Heart left ventricle (tissue), 16 donors: ENCODE results near the gene MAP2K4. TPM values are rescaled to one million over a fixed set of nuclear protein-coding genes. Genes with fewer than 3 reads are reported as not detected.

Experiments used
- ATAC-seq, 4 donors: fragments of 200-7000 bp; cut with Tn5 transposase; one replicate each; pipeline ENCODE4 v1.9.1; 2020 to 2022; ENCODE audit warnings: moderate library complexity in 4 of 4, mild to moderate bottlenecking in 3 of 4, moderate number of reproducible peaks in 1 of 4
- DNase-seq, 5 donors: peaks; one replicate each; pipeline ENCODE4 v3.0.0-alpha.2; 2020
- H3K27ac ChIP-seq, 12 donors: fragments of 200-600 bp; sonication (generic) in 4 of 12; one replicate each; pipeline versions ENCODE4 v1.5.0 to v1.8.0; 2016 to 2022; ENCODE audit warnings: mild to moderate bottlenecking in 2 of 12
- H3K27me3 ChIP-seq, 9 donors: fragments of 200-600 bp; sonication (generic) in 2 of 9; one replicate each; pipeline versions ENCODE4 v1.5.1 to v1.8.0; 2016 to 2022; ENCODE audit warnings: mild to moderate bottlenecking in 3 of 9
- H3K36me3 ChIP-seq, 9 donors: fragments of 200-600 bp; sonication (generic) in 2 of 9; one replicate each; pipeline versions ENCODE4 v1.5.0 to v1.8.0; 2018 to 2022; ENCODE audit warnings: mild to moderate bottlenecking in 2 of 9
- H3K4me1 ChIP-seq, 12 donors: fragments of 200-600 bp; sonication (generic) in 4 of 12; one replicate each; pipeline versions ENCODE4 v1.5.0 to v1.8.0; 2016 to 2022; ENCODE audit warnings: mild to moderate bottlenecking in 3 of 12
- H3K4me3 ChIP-seq, 12 donors: fragments of 200-600 bp; sonication (generic) in 4 of 12; one replicate each; pipeline versions ENCODE4 v1.5.0 to v1.8.0; 2017 to 2022; ENCODE audit warnings: mild to moderate bottlenecking in 9 of 12, moderate library complexity in 4 of 12
- H3K9me3 ChIP-seq, 12 donors: fragments of 200-600 bp; sonication (generic) in 4 of 12; one replicate each; pipeline versions ENCODE4 v1.5.0 to v1.8.0; 2016 to 2022; ENCODE audit warnings: mild to moderate bottlenecking in 1 of 12
- CTCF ChIP-seq, 12 donors: fragments of 200-600 bp; sonication (generic) in 4 of 12; IDR thresholded peaks; one replicate each; pipeline versions ENCODE4 v1.5.0 to v1.8.0; 2018 to 2022; ENCODE audit warnings: antibody characterized with exemption in 12 of 12, mild to moderate bottlenecking in 5 of 12
- POLR2A ChIP-seq, 2 donors: fragments of 450-650 bp; IDR thresholded peaks; one replicate each; pipeline ENCODE4 v1.6.1; 2017; ENCODE audit warnings: antibody characterized with exemption in 2 of 2, mild to moderate bottlenecking in 2 of 2, moderate library complexity in 2 of 2
- WGBS, 4 donors: extraction: QIAGEN DNeasy Blood & Tissue Kit in 2 of 4; methylation state at CpG; one replicate each; pipeline versions ENCODE4 v1.1.5 to v1.1.7; 2013 to 2018; 5-methylcytosine and 5-hydroxymethylcytosine counted together
- intact Hi-C, 10 donors: fragments of 100-400 bp; cut with DNase I; formaldehyde crosslinking; loops; one replicate each; pipeline versions ENCODE4 v1.11.1 to v1.14.2; 2022
- polyA plus RNA-seq, 2 donors: library from polyadenylated mRNA; stranded (reverse); fragments of 200-250 nt; gene quantifications; one replicate each; pipeline ENCODE4 v1.2.3, GENCODE V29; 2013
- total RNA-seq, 9 donors: library from RNA; depleted of rRNA in 2 of 9; stranded (reverse); fragments of >200 nt in 2 of 9; fragmentation: NEBNext Ultra II Directional in 3 of 9; extraction: Animal tissue kit (Norgen Biotek cat#: 25700) in 3 of 9; gene quantifications; one replicate each; pipeline versions ENCODE4 v1.1.0 to v1.2.4, GENCODE V29; 2016 to 2023
- donor health status: ischemic (EF 13 %, LVEDD 7.1; RV severe dilation, severe dysfunction).
- donor health status: healthy with polysubstance abuse.
- donor health status: DM: no; HTN: yes; CAD: no.
- donor health status: DM: no; HTN: no; CAD: no.
- donor health status: ischemic (EF 25% LVEDD 6.9; RV normal size, moderate dysfunction).
- donor health status: ischemic (EF 25% LVEDD 5.7; RV mildly dilated, moderate dysfunction).
- donor health status: healthy.
- donor health status: DM: yes; HTN: yes; CAD: no.
- donor health status: ischemic (EF 35%, LVEDD 5.7; RV mildly dilated, moderate dysfunction).
- donor health status: nonischemic (EF 11% LVEDD 7.7; RV severe dilation, severe dysfunction).
- donor health status: DM: yes; HTN: yes; CAD: no.
- donor health status: PGD.
- donor health status: ischemic (EF 29% LVEDD 5.4; RV normal size, mild dysfunction).
- donor health status: nonischemic (EF 23%, LVEDD 6.1; RV moderate dilation, normal function).

MAP2K4 gene
- total and polyA plus RNA-seq, 11 donors, result 7.9 to 37.5 (median 32.5) TPM

- Histone ChIP-seq H3K9me3 (no peaks in the 10 kb centered on the region), H3K27ac (no peak overlapping the region), H3K27me3 (no peaks in the 10 kb centered on the region), H3K36me3 (peaks cover 0 to 56% (median 47%) of the 10 kb centered on the region in 9 donors), H3K4me1 (peaks cover 0 to 18% (median 9%) of the 10 kb centered on the region in 12 donors), H3K4me3 (no peak overlapping the region)
- DNase-seq, result no peak
- 67 to 69% (median 68%) methylated on average over 4 of the region's 4 CpGs for WGBS, 4 donors
- TF ChIP-seq CTCF (IDR thresholded peaks at IDR 0.05) (no peak), POLR2A (IDR thresholded peaks at IDR 0.05) (no peak)
- intact Hi-C loops, result no loop called here
- ATAC-seq, result no peak
Measured at GRCh38 chr17:11991461-11991860, 29.2 kb upstream of the MAP2K4 start.

GRCh38 chr17:11996722-11997146 is 23.9 kb upstream of the MAP2K4 start:
- H3K4me1 ChIP-seq, result peaks cover 0 to 19% (median 9%) of the 10 kb centered on the region in 12 donors
- TF ChIP-seq CTCF (IDR thresholded peaks at IDR 0.05) (peak in 1 of 12 donors; percentile 26), POLR2A (IDR thresholded peaks at IDR 0.05) (no peak)
- intact Hi-C loops, result loop anchor here in 2 of 10 donors (1.0 to 2.0 kb wide), 2 partner anchors 24 kb away; partner anchors contain the start of gene MAP2K4 (in 2 of the 2)
- ATAC-seq, result peak in 3 of 4 donors; percentile 9 to 33 (median 30)
- no peaks in the 10 kb centered on the region for H3K27me3 ChIP-seq
- H3K36me3 ChIP-seq, result peaks cover 0 to 14% (median 9%) of the 10 kb centered on the region in 9 donors
- WGBS, 4 donors, result 0 to 1% (median 1%) methylated on average over 12 to 14 of the region's 14 CpGs
- peak overlapping the region; percentile 63 to 97 (median 89) for H3K4me3 ChIP-seq
- no peak for DNase-seq
- H3K27ac ChIP-seq, result peak overlapping the region; percentile 51 to 96 (median 90)
- no peaks in the 10 kb centered on the region for H3K9me3 ChIP-seq

GRCh38 chr17:11997147-11997971 is 23.3 kb upstream of the MAP2K4 start, which contains the start of gene ZNF18:
ZNF18 (minus strand) TSS chr17:11997475; CDS start chr17:11992829, 4,646 bp downstream.
- intact Hi-C loops, result loop anchor here in 2 of 10 donors (1.0 to 2.0 kb wide), 2 partner anchors 23 kb away; partner anchors contain the start of gene MAP2K4 (in 2 of the 2)
- peak within 1 kb of the TSS; percentile 51 to 96 (median 90) for H3K27ac ChIP-seq
- peak within 1 kb of the TSS; percentile 63 to 97 (median 89) for H3K4me3 ChIP-seq
- no peaks in the 10 kb centered on the region for H3K9me3 ChIP-seq
- peaks cover 0 to 8% (median 3%) of the 10 kb centered on the region in 9 donors for H3K36me3 ChIP-seq
- peak in 4 of 12 donors; percentile 13 to 32 (median 24) for TF ChIP-seq CTCF (IDR thresholded peaks at IDR 0.05)
- TF ChIP-seq POLR2A (IDR thresholded peaks at IDR 0.05), result peak; percentile 55 to 98
- peaks cover 0 to 19% (median 9%) of the 10 kb centered on the region in 12 donors for H3K4me1 ChIP-seq
- peak; percentile 97 to 99 (median 98) for DNase-seq
- peak; percentile 99 to 100 (median 100) for ATAC-seq
- no peaks in the 10 kb centered on the region for H3K27me3 ChIP-seq
- WGBS, 4 donors, result 1% methylated on average over 56 to 74 of the region's 74 CpGs

GRCh38 chr17:11997972-11998233 is 22.8 kb upstream of the MAP2K4 start:
- peak overlapping the region in 11 of 12 donors; percentile 68 to 96 (median 91) for H3K27ac ChIP-seq
- ATAC-seq, result no peak
- 52 to 69% (median 64%) methylated on average over 4 of the region's 4 CpGs for WGBS, 4 donors
- intact Hi-C loops, result loop anchor here in 2 of 10 donors (1.0 to 2.0 kb wide), 2 partner anchors 22 to 23 kb away; partner anchors contain the start of gene MAP2K4 (in 2 of the 2)
- H3K27me3 ChIP-seq, result no peaks in the 10 kb centered on the region
- no peak for TF ChIP-seq POLR2A (IDR thresholded peaks at IDR 0.05)
- H3K9me3 ChIP-seq, result no peaks in the 10 kb centered on the region
- peaks cover 0 to 19% (median 9%) of the 10 kb centered on the region in 12 donors for H3K4me1 ChIP-seq
- H3K36me3 ChIP-seq, result peaks cover 0 to 3% (median 0%) of the 10 kb centered on the region in 9 donors
- H3K4me3 ChIP-seq, result peak overlapping the region; percentile 63 to 97 (median 89)
- no peak for DNase-seq
